ENCODE measurements around the gene ITSN1.

- TF ChIP-seq POLR2AphosphoS5 (IDR thresholded peaks at IDR 0.05) (no peak), CTCF (IDR thresholded peaks at IDR 0.05) (no peak), POLR2A (IDR thresholded peaks at IDR 0.05) (no peak)
Measured at GRCh38 chr21:33948096-33948950, 306.0 kb downstream of the ITSN1 start.
